HCT116 (cell line): ENCODE results near the gene URB1.

Experiments used
- ATF3 ChIP-seq: IDR thresholded peaks from 2 replicates; pipeline ENCODE4 v1.6.1; 2012
- CTCF ChIP-seq, 3 experiments: fragments of 200-600 bp in 1 of 3; sonication (generic) in 1 of 3; IDR thresholded peaks in 2 of 3; conservative IDR thresholded peaks in 1 of 3; 2 replicates each; pipeline ENCODE4 v1.5.1; 2012 to 2017; ENCODE audit warnings: low read depth in 2 of 3, low read length in 2 of 3, antibody characterized with exemption in 1 of 3, borderline replicate concordance in 1 of 3, control low read depth in 1 of 3, mild to moderate bottlenecking in 1 of 3, mixed read lengths in 1 of 3, mixed run types in 1 of 3, moderate library complexity in 1 of 3; ENCODE audit not compliant: insufficient read depth in 1 of 3
- EZH2 ChIP-seq: fragments of 200-600 bp; sonication (generic); IDR thresholded peaks from 2 replicates; pipeline ENCODE4 v1.6.1; 2017; ENCODE audit warnings: antibody characterized with exemption, mixed run types
- EZH2phosphoT487 ChIP-seq: fragments of 200-600 bp; IDR thresholded peaks from 2 replicates; pipeline ENCODE4 v1.6.1; 2018; ENCODE audit warnings: antibody characterized with exemption, borderline replicate concordance
- FOSL1 ChIP-seq: IDR thresholded peaks from 2 replicates; pipeline ENCODE4 v1.6.1; 2012; ENCODE audit warnings: low read depth
- JUND ChIP-seq: IDR thresholded peaks from 2 replicates; pipeline ENCODE4 v1.6.1; 2012
- MAX ChIP-seq: IDR thresholded peaks from 2 replicates; pipeline ENCODE4 v1.6.1; 2012
- POLR2A ChIP-seq: IDR thresholded peaks from 2 replicates; pipeline ENCODE4 v1.7.0; 2011; ENCODE audit warnings: borderline replicate concordance; ENCODE audit not compliant: insufficient read depth, insufficient read length; ENCODE audit errors: extremely low read depth
- POLR2AphosphoS5 ChIP-seq: IDR thresholded peaks from 2 replicates; pipeline ENCODE4 v1.6.1; 2011; ENCODE audit warnings: mild to moderate bottlenecking, low read depth, low read length, moderate library complexity
- RAD21 ChIP-seq: IDR thresholded peaks from 2 replicates; pipeline ENCODE4 v1.6.1; 2012; ENCODE audit warnings: low read depth, mild to moderate bottlenecking
- REST ChIP-seq: IDR thresholded peaks from 2 replicates; pipeline ENCODE4 v1.6.1; 2012; ENCODE audit warnings: low read depth
- SIN3A ChIP-seq: IDR thresholded peaks from 2 replicates; pipeline ENCODE4 v1.6.1; 2012; ENCODE audit warnings: low read depth
- YY1 ChIP-seq: IDR thresholded peaks from 2 replicates; pipeline ENCODE4 v1.6.1; 2011; ENCODE audit warnings: low read length, low read depth, moderate library complexity, mild to moderate bottlenecking; ENCODE audit not compliant: insufficient replicate concordance; ENCODE audit errors: extremely low read depth

GRCh38 chr21:32329331-32329730 lies 63.5 kb downstream of the URB1 start:
- TF ChIP-seq CTCF (IDR thresholded peaks at IDR 0.05 in 2 of 3, conservative IDR thresholded peaks at IDR 0.05 in 1 of 3; ENCODE audit: borderline replicate concordance in 1 of 3, insufficient read depth in 1 of 3, low read depth in 2 of 3, low read length in 2 of 3), result no peak
- no peak for TF ChIP-seq POLR2A
- TF ChIP-seq MAX, result no peak
- no peak for TF ChIP-seq REST
- no peak for TF ChIP-seq RAD21
- TF ChIP-seq FOSL1, result no peak
- TF ChIP-seq JUND, result no peak
- TF ChIP-seq YY1, result no peak
- no peak for TF ChIP-seq SIN3A
- no peak for TF ChIP-seq EZH2phosphoT487
- no peak for TF ChIP-seq ATF3
- TF ChIP-seq POLR2AphosphoS5, result no peak
- TF ChIP-seq EZH2, result no peak
